Measurements from ENCODE around the gene AREG. TPM values are rescaled to one million over a fixed set of nuclear protein-coding genes. Genes with fewer than 3 reads are reported as not detected.

The AREG gene
- total RNA-seq, 1 experiment from 2014 or later = 0.33 TPM

GRCh38 chr4:74444891-74445642 is at the start of gene AREG (continued):
- TF ChIP-seq NR1H2 (CRISPR knock-in tag; IDR thresholded peaks at IDR 0.05) (no peak), FOXP1 (CRISPR knock-in tag; IDR thresholded peaks at IDR 0.05; ENCODE audit: borderline replicate concordance) (peak; percentile 86; the same call in 1 of the 2 replicates), ARID4B (CRISPR knock-in tag; IDR thresholded peaks at IDR 0.05; ENCODE audit: borderline replicate concordance) (0 out of 2 replicates have a peak, but pooled peaks have one; percentile 16), CBFB (CRISPR knock-in tag; IDR thresholded peaks at IDR 0.05; ENCODE audit: low read depth) (no peak), CDX4 (CRISPR knock-in tag; IDR thresholded peaks at IDR 0.05; ENCODE audit: borderline replicate concordance) (no peak), RELA (CRISPR knock-in tag; IDR thresholded peaks at IDR 0.05; ENCODE audit: borderline replicate concordance) (peak; percentile 34; the same call in 1 of the 2 replicates), MAX (CRISPR knock-in tag; IDR thresholded peaks at IDR 0.05) (peak; percentile 93), ETV6 (CRISPR knock-in tag; IDR thresholded peaks at IDR 0.05) (no peak), MYBL2 (CRISPR knock-in tag; IDR thresholded peaks at IDR 0.05) (peak; percentile 76; the same call in 1 of the 2 replicates), JUN (CRISPR knock-in tag; IDR thresholded peaks at IDR 0.05) (no peak), ZNF232 (CRISPR knock-in tag; IDR thresholded peaks at IDR 0.05) (peak; percentile 86; the same call in 1 of the 2 replicates)

GRCh38 chr4:74395633-74396032 is 49.3 kb upstream of the AREG start:
- DNase-seq (ENCODE audit: low spot score) = no peak
- ChIA-PET CTCF (no interaction called here), POLR2A (no interaction called here)
- H3K4me3 Mint-ChIP-seq = no peak overlapping the region
- ATAC-seq = no peak
- no peaks in the 10 kb centered on the region for H3K27me3 Mint-ChIP-seq (ENCODE audit: low read depth)
- no peaks in the 10 kb centered on the region for H3K36me3 Mint-ChIP-seq
- no peak overlapping the region for H3K27ac Mint-ChIP-seq
- H3K4me1 Mint-ChIP-seq = no peaks in the 10 kb centered on the region
- TF ChIP-seq MYBL2 (CRISPR knock-in tag; IDR thresholded peaks at IDR 0.05) = no peak
- H3K9me3 Mint-ChIP-seq = peaks cover 10% of the 10 kb centered on the region

GRCh38 chr4:74397748-74398426 is 47.0 kb upstream of the AREG start:
- POLR2A ChIA-PET = no interaction called here
- CTCF ChIA-PET = interaction anchor here (1.0 kb wide), 1 partner anchor 273 kb away, joined by 3 read pairs; no protein-coding TSS in a partner anchor
- ATAC-seq = no peak
- DNase-seq (ENCODE audit: low spot score) = no peak
- Mint-ChIP-seq H3K4me3 (no peak overlapping the region), H3K27me3 (ENCODE audit: low read depth) (no peaks in the 10 kb centered on the region), H3K4me1 (no peaks in the 10 kb centered on the region), H3K36me3 (no peaks in the 10 kb centered on the region), H3K9me3 (peaks cover 10% of the 10 kb centered on the region), H3K27ac (no peak overlapping the region)
- TF ChIP-seq IRF1 (CRISPR knock-in tag; IDR thresholded peaks at IDR 0.05) (no peak), E2F5 (CRISPR knock-in tag; IDR thresholded peaks at IDR 0.05) (no peak), USF2 (CRISPR knock-in tag; IDR thresholded peaks at IDR 0.05) (no peak), ZNF219 (CRISPR knock-in tag; IDR thresholded peaks at IDR 0.05; ENCODE audit: borderline replicate concordance) (no peak), E2F1 (CRISPR knock-in tag; IDR thresholded peaks at IDR 0.05) (no peak), ETV6 (CRISPR knock-in tag; IDR thresholded peaks at IDR 0.05) (no peak), SMAD4 (CRISPR knock-in tag; IDR thresholded peaks at IDR 0.05) (no peak), SP1 (CRISPR knock-in tag; conservative IDR thresholded peaks at IDR 0.05) (no peak)

Data from WTC11 (cell line).